Erythroblast (primary cell): ENCODE measurements around the gene LRRN1.
"Not testable (repeated sequence)": the region's sequence is repeated elsewhere in the genome, so short reads cannot be mapped to it uniquely, and the experiment has no call there.

Experiments
- GATA1 ChIP-seq: IDR thresholded peaks from 2 replicates; pipeline ENCODE4 v1.6.1; 2011; ENCODE audit warnings: low read depth, mild to moderate bottlenecking, control low read depth, low read length, moderate library complexity
- POLR2A ChIP-seq: IDR thresholded peaks from 2 replicates; pipeline ENCODE4 v1.6.1; 2011; ENCODE audit warnings: mild to moderate bottlenecking, low read length

DNA sequence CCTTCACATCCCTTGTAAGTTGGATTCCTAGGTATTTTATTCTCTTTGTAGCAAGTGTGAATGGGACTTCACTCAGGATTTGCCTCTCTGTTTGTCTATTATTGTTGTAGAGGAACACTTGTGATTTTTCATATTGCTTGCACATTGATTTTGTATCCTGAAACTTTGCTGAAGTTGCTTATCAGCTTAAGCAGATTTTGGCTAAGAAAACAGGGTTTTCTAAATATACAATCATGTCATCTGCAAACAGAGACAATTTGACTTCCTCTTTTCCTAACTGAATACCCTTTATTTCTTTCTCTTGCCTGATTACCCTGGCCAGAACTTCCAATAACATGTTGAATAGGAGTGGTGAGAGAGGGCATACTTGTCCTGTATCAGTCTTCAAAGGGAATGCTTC is 88.1 kb downstream of the LRRN1 start:
- not testable (repeated sequence) for TF ChIP-seq POLR2A, GATA1
